ENCODE measurements around the gene SIRT3. TPM values are rescaled to one million over a fixed set of nuclear protein-coding genes. Genes with fewer than 3 reads are reported as not detected.
A peak's percentile ranks its signal among the peaks of the same experiment; 100 is the strongest.
"Not testable (repeated sequence)": the region's sequence is repeated elsewhere in the genome, so short reads cannot be mapped to it uniquely, and the experiment has no call there.

Gene SIRT3
- total and polyA plus RNA-seq, 3 donors from 2014 or later: 31.7 to 57.0 (median 43.6) TPM

DNA sequence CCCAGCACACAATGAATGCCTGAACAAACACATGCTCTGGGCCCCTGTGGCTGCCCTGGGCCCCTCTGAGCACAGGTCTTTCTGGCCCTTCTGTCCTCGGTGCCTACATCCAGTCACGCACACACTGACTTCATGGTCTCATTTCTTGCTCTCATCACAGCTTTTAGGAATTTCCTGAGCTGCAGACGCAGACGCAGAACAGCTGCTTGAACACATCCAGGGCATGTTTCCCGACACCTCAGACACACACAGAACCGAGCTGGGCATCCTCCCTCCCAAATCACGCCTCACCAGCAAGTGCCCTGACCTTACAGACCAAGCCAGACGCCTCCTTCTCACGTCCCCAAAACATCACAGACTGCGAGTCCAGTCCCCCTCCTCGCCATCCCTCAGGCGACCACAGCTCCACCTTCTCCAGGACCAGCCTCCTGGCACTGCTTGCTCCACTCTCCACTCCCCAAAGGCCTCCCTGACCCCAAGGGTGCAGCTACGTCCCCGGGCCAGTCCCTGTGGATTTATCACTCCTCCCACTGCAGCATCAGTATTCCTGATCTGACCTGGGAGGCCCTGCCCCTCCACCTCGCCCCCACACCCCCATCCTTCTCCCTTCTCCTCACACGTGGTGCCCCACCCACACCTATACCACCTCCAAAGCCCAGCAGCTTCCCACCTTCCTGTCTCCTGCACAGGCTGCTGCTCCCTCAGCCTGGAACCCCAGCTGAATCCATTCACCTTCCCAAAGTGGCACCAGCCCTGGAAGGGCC lies 12.9 kb downstream of the SIRT3 start:
- Histone ChIP-seq H3K9me3 (no peaks in the 10 kb centered on the region), H3K4me1 (no peaks in the 10 kb centered on the region), H3K27ac (no peak overlapping the region), H3K27me3 (no peaks in the 10 kb centered on the region), H3K4me3 (no peak overlapping the region), H3K36me3 (ENCODE audit: low read depth, missing control alignments) (no peaks in the 10 kb centered on the region)
- intact Hi-C loops (cut with DNase I; ENCODE audit: low total_unique reads): no loop called here
- no peak for TF ChIP-seq POLR2A (IDR thresholded peaks at IDR 0.05)
- TF ChIP-seq CTCF (IDR thresholded peaks at IDR 0.05): no peak
- WGBS, 2 donors: 79 to 88% methylated on average over 15 to 16 of the region's 16 CpGs
- DNase-seq: no peak

DNA sequence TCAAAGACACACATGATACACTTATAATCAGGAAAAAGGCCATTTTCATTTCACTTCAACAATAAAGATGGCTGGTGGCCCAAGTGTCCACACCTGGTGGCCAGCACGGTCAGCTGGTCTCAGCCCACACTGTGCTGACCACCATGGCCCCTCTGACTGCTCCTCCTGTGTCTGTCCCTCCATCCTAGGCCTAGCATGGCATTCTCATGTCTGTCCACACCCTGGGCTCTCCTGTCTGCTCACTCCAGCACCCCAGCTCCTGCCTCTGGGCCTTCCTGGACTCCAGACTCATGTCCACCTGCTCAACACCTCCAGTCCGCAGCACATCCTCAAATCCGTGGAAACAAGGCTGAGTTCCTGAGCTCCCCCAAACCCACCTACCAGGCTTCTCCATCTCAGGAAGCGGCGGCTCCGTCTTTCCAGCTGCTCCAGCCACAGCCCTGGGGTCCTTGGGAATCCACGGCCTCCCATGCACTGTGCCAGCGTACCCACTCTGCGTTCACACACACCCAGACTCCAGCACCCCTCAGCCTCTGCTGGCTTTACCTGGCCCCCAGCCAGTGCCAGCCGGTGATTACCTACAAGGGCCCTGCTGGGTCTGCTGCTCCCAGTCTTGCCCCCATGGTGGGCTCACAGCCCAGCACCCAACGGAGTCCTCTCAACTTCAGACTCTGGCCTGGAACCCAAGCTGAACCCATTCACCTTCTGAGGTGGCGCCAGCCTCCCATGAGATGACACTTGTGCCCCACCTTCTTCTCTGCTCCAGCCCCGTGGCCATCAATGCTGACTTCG lies 13.9 kb downstream of the SIRT3 start:
- intact Hi-C loops (cut with DNase I; ENCODE audit: low total_unique reads): no loop called here
- no peaks in the 10 kb centered on the region for H3K36me3 ChIP-seq (ENCODE audit: low read depth, missing control alignments)
- no peaks in the 10 kb centered on the region for H3K4me1 ChIP-seq
- 90 to 98% methylated on average over 14 of the region's 14 CpGs for WGBS, 2 donors
- no peak overlapping the region for H3K4me3 ChIP-seq
- H3K27me3 ChIP-seq: no peaks in the 10 kb centered on the region
- H3K9me3 ChIP-seq: no peaks in the 10 kb centered on the region
- no peak for TF ChIP-seq CTCF (IDR thresholded peaks at IDR 0.05)
- TF ChIP-seq POLR2A (IDR thresholded peaks at IDR 0.05): no peak
- DNase-seq: no peak
- no peak overlapping the region for H3K27ac ChIP-seq

DNA sequence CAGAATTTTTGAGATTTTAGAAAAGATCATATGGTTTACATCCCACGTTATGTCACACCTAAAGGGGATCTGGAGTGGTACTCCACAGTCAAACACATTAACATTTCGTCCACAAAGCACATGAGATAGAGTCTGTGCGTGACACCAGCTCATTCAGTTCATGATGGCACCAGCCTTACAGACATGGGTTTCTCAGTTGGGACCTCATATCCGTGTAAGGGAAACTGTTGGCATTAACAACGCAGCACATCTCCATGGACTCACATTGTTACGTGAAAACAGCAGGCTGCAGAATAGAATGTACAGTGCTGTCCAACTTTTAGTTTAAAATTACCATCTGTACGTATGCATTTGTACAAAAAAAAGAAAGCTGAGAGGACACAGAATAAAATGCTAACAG lies 14.6 kb downstream of the SIRT3 start:
- H3K4me1 ChIP-seq: no peaks in the 10 kb centered on the region
- intact Hi-C loops (cut with DNase I; ENCODE audit: low total_unique reads): no loop called here
- TF ChIP-seq POLR2A (IDR thresholded peaks at IDR 0.05) (no peak), CTCF (IDR thresholded peaks at IDR 0.05) (no peak)
- DNase-seq: no peak
- H3K4me3 ChIP-seq: no peak overlapping the region
- 82 to 88% methylated on average over 7 of the region's 7 CpGs for WGBS, 2 donors
- no peaks in the 10 kb centered on the region for H3K9me3 ChIP-seq
- no peaks in the 10 kb centered on the region for H3K27me3 ChIP-seq
- H3K27ac ChIP-seq: no peak overlapping the region
- H3K36me3 ChIP-seq (ENCODE audit: low read depth, missing control alignments): no peaks in the 10 kb centered on the region

DNA sequence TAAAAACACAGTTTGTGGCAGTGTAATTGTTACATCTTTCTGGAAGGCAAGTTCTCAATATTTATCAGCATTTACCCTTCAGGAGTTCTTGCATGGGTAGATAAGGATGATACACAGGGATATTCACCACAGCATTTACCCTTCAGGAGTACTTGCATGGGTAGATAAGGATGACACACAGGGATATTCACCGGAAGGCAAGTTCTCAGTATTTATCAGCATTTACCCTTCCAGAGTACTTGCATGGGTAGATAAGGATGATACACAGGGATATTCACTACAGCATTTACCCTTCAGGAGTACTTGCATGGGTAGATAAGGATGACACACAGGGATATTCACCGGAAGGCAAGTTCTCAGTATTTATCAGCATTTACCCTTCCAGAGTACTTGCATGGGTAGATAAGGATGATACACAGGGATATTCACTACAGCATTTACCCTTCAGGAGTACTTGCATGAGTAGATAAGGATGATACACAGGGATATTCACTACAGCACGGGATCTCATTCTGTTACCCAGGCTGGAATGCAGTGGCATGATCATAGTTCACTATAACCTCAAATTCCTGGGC lies 15.4 kb downstream of the SIRT3 start:
- H3K27ac ChIP-seq; intact Hi-C loops (cut with DNase I; ENCODE audit: low total_unique reads); H3K4me1 ChIP-seq; H3K27me3 ChIP-seq; H3K9me3 ChIP-seq; H3K4me3 ChIP-seq; DNase-seq; H3K36me3 ChIP-seq (ENCODE audit: low read depth, missing control alignments): not testable (repeated sequence)
- 71 to 80% methylated on average over 3 of the region's 3 CpGs for WGBS, 2 donors

DNA sequence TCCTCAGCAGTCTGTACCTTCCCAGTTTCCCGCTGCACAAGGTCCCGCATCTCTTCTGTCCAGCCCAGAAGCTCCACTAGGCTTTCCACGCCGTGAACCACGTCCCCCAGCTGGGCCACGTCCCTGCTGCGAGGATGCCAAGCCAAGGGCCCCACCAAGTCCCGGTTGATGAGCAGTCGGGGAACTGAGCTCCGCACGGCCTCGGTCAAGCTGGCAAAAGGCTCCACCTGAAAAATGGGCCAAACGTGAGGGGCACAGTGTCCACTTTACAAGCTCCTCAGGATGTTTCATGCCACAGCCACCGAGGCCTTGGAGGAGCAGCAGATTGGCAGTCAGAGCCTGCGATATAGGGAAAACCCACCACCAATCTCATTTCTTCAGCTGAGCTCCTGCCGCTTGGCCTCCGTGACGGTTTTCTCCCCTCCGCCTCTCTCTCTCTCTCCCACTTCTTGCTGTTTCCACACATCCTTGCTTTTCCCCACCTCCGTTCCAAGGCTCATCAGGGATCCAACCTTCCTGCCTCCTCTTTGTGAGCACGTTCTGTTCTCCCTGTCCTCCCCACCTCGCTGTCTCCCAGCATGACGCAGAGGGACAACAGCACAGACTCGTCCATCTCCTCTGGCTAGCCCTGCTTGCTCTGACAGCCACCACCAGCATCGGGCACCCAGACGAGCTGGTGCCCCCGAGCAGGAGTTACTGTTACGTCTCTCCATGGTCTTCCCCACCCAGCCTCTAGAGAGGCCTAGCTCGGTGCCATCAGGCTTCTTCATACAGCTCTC lies 17.1 kb downstream of the SIRT3 start:
- 90 to 91% methylated on average over 29 of the region's 29 CpGs for WGBS, 2 donors

More for the DNA sequence above, 17.1 kb downstream of the SIRT3 start:
- Histone ChIP-seq H3K27me3 (no peaks in the 10 kb centered on the region), H3K36me3 (ENCODE audit: low read depth, missing control alignments) (no peaks in the 10 kb centered on the region), H3K27ac (no peak overlapping the region), H3K4me1 (no peaks in the 10 kb centered on the region), H3K4me3 (no peak overlapping the region), H3K9me3 (no peaks in the 10 kb centered on the region)
- peak; percentile 7 for DNase-seq
- TF ChIP-seq POLR2A (IDR thresholded peaks at IDR 0.05) (no peak), CTCF (IDR thresholded peaks at IDR 0.05) (no peak)
- intact Hi-C loops (cut with DNase I; ENCODE audit: low total_unique reads): no loop called here
